ENCODE measurements around the gene MYO7B. TPM values are rescaled to one million over a fixed set of nuclear protein-coding genes. Genes with fewer than 3 reads are reported as not detected.
"Not testable (repeated sequence)": the region's sequence is repeated elsewhere in the genome, so short reads cannot be mapped to it uniquely, and the experiment has no call there.

The MYO7B gene
- total RNA-seq, 1 donor = under 0.01 TPM

DNA sequence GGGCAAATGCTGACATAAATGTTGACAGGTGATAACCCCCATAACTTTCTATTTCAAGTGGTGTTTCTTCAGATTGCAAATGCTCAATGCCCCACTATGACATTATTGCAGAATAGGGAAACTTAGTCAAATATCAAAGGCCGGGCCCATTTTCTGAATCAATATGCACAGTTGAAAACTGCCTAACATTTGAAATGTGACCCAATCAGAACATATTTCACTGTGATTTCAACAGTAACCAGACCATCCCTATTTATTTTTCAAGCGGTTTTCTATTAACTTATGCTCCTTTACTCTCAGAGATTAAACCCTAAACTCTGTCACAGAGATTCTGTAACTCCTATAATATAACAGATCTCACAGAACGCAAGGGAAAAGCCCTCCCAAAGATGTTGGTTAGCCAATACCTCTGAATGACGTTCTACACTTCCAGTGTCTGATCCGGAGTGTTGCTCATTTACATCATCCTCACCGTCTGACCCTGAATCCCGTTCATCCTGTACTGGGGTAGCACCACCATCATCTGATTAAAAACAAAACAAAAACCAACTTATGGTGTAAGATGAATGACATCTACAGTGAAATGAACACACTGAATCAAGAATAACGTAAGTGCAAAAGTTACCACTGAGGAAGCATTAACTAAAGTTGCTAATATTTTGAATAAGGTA is 12.1 kb upstream of the MYO7B start:
- Histone ChIP-seq H3K36me3 (ENCODE audit: insufficient read depth, low read length) (peaks cover 31% of the 10 kb centered on the region), H3K4me2 (ENCODE audit: insufficient read depth, low read length) (no peak overlapping the region), H3K4me3 (ENCODE audit: insufficient read depth, low read length) (no peak overlapping the region), H3K79me2 (ENCODE audit: insufficient read depth, low read length) (peaks cover 75% of the 10 kb centered on the region), H3K9me3 (ENCODE audit: low read depth, low read length) (no peaks in the 10 kb centered on the region), H3K4me1 (ENCODE audit: insufficient read depth, low read length) (peaks cover 15% of the 10 kb centered on the region), H3K27me3 (ENCODE audit: insufficient read depth, low read length) (no peaks in the 10 kb centered on the region), H2AFZ (ENCODE audit: low read length) (no peak overlapping the region), H4K20me1 (ENCODE audit: insufficient read depth, low read length) (peaks cover 5% of the 10 kb centered on the region), H3K27ac (ENCODE audit: low read depth, low read length) (peak overlapping the region; percentile 6)
- no peak for DNase-seq (ENCODE audit: insufficient read length, low spot score, missing footprints)
- TF ChIP-seq, protein P1, sequence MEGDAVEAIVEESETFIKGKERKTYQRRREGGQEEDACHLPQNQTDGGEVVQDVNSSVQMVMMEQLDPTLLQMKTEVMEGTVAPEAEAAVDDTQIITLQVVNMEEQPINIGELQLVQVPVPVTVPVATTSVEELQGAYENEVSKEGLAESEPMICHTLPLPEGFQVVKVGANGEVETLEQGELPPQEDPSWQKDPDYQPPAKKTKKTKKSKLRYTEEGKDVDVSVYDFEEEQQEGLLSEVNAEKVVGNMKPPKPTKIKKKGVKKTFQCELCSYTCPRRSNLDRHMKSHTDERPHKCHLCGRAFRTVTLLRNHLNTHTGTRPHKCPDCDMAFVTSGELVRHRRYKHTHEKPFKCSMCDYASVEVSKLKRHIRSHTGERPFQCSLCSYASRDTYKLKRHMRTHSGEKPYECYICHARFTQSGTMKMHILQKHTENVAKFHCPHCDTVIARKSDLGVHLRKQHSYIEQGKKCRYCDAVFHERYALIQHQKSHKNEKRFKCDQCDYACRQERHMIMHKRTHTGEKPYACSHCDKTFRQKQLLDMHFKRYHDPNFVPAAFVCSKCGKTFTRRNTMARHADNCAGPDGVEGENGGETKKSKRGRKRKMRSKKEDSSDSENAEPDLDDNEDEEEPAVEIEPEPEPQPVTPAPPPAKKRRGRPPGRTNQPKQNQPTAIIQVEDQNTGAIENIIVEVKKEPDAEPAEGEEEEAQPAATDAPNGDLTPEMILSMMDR (IDR thresholded peaks at IDR 0.05; ENCODE audit: extremely low read depth, low read depth, low read length) = no peak

DNA sequence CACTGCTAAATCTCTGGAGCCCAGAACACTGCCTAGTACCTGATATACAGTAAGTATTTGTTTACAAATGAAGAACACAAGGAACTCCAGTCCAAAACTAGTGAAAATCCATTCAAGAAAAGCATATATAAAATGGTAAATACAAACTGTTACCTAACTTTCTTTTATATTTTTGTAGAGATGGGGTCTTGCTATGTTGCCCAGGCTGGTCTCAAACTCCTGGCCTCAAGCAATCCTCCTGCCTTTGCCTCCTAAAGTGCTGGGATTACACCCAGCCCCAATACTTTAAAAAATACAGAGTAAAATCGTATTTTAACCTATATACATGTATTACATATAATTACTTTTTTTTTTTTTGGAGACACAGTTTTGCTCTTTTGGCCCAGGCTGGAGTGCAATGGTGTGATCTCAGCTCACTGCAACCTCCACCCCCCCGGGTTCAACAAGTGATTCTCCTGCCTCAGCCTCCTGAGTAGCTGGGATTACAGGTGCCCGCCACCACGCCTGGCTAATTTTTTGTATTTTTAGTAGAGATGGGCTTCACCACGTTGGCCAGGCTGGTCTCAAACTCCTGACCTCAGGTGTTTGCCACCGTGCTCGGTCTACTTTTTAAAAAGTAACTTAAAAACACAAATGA is 11.2 kb upstream of the MYO7B start:
- Histone ChIP-seq H3K27ac (ENCODE audit: low read depth, low read length) (peak overlapping the region; percentile 6), H3K79me2 (ENCODE audit: insufficient read depth, low read length) (peaks cover 67% of the 10 kb centered on the region), H3K4me2 (ENCODE audit: insufficient read depth, low read length) (peak overlapping the region; percentile 24), H3K36me3 (ENCODE audit: insufficient read depth, low read length) (peaks cover 31% of the 10 kb centered on the region)
- not testable (repeated sequence) for H3K4me3 ChIP-seq (ENCODE audit: insufficient read depth, low read length); H2AFZ ChIP-seq (ENCODE audit: low read length); H3K4me1 ChIP-seq (ENCODE audit: insufficient read depth, low read length); H3K27me3 ChIP-seq (ENCODE audit: insufficient read depth, low read length); H3K9me3 ChIP-seq (ENCODE audit: low read depth, low read length); H4K20me1 ChIP-seq (ENCODE audit: insufficient read depth, low read length); DNase-seq (ENCODE audit: insufficient read length, low spot score, missing footprints)

DNA sequence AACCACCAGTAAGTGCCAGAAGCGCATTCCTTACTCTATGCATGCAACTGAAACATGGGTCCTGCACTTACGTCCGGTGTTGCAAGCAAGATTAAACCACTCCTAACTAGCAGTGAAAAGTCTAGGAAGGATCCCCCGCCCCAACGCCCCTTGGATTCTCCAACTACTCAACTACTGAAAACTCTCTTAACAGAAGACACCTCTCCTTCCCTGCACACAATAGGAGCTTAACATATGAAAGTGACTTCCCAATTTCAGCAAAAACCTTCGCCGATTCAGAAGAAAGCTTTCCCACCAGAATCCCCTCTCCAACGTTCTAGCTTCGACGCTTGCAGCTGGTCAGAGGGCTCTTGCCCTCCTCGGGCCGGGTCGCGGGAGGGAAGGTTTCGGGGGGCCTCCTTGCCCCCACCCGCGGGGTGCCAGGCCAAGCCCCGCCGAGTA is 9.8 kb upstream of the MYO7B start:
- H3K27ac ChIP-seq (ENCODE audit: low read depth, low read length) = peak overlapping the region; percentile 99
- no peak for DNase-seq (ENCODE audit: insufficient read length, low spot score, missing footprints)
- TF ChIP-seq, protein P1 (IDR thresholded peaks at IDR 0.05; ENCODE audit: extremely low read depth, low read depth, low read length) = no peak
- H2AFZ ChIP-seq (ENCODE audit: low read length) = no peak overlapping the region
- H3K4me1 ChIP-seq (ENCODE audit: insufficient read depth, low read length) = peaks cover 9% of the 10 kb centered on the region
- peak overlapping the region; percentile 85 for H3K4me2 ChIP-seq (ENCODE audit: insufficient read depth, low read length)
- H3K27me3 ChIP-seq (ENCODE audit: insufficient read depth, low read length) = no peaks in the 10 kb centered on the region
- H3K4me3 ChIP-seq (ENCODE audit: insufficient read depth, low read length) = peak overlapping the region; percentile 92
- no peaks in the 10 kb centered on the region for H3K9me3 ChIP-seq (ENCODE audit: low read depth, low read length)
- H3K36me3 ChIP-seq (ENCODE audit: insufficient read depth, low read length) = peaks cover 20% of the 10 kb centered on the region
- H3K79me2 ChIP-seq (ENCODE audit: insufficient read depth, low read length) = peaks cover 55% of the 10 kb centered on the region
- peaks cover 5% of the 10 kb centered on the region for H4K20me1 ChIP-seq (ENCODE audit: insufficient read depth, low read length)

DNA sequence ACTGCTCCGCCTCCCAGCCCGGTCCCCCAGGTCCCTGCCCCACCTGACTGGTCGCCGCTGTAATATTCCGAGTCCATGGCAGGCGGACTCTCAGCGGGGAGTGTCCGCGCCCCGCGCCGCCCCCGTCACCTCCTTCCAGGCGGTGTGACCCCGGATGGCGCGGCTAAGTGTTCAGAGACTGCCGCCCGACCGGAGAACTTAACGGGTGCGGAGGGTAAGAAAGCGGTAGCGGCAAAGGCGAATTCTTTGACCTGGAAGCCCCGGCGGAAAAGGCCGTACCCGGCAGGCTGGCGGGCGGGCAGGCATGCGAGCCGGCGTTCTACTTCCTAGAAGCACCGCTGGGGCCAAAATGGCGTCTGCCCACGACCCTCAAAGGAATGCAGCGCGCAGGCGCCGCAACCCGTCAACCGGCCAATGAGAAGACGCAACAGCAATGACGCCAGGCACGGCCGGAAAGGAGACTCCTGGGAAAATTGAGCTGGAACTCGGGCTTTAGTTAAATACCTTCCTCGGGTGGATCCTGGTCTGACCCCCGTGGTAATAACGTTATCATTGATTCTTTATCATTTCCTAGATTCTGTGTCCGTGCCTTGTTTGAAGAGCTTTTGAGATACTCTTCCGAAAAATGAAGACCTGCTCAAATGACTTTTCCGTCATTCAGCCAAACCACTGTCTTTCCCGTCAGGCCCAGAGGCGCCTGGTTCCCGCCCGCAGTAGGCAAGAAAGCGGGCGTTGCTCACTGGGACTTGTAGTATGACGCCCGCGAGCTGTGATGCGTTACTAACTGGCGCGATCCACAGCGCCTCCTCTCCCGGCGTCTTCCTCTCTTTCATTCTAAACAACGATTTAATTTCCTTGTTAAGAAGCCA is 9.1 kb upstream of the MYO7B start, which contains the start of gene IWS1:
TSS of gene IWS1 (minus strand) at position 358 of the 869 bp plus-strand sequence. CDS start at position 77, 281 bp downstream.
- peak within 1 kb of the TSS; percentile 92 for H3K4me3 ChIP-seq (ENCODE audit: insufficient read depth, low read length)
- peak within 1 kb of the TSS; percentile 99 for H3K27ac ChIP-seq (ENCODE audit: low read depth, low read length)
- peaks cover 9% of the 10 kb centered on the region for H3K4me1 ChIP-seq (ENCODE audit: insufficient read depth, low read length)
- H2AFZ ChIP-seq (ENCODE audit: low read length) = peak within 1 kb of the TSS; percentile 79
- TF ChIP-seq, protein P1 (IDR thresholded peaks at IDR 0.05; ENCODE audit: extremely low read depth, low read depth, low read length) = peak; percentile 16
- H4K20me1 ChIP-seq (ENCODE audit: insufficient read depth, low read length) = peaks cover 5% of the 10 kb centered on the region
- peak; percentile 97 for DNase-seq (ENCODE audit: insufficient read length, low spot score, missing footprints)
- H3K36me3 ChIP-seq (ENCODE audit: insufficient read depth, low read length) = peaks cover 20% of the 10 kb centered on the region
- no peaks in the 10 kb centered on the region for H3K27me3 ChIP-seq (ENCODE audit: insufficient read depth, low read length)
- H3K79me2 ChIP-seq (ENCODE audit: insufficient read depth, low read length) = peaks cover 48% of the 10 kb centered on the region
- no peaks in the 10 kb centered on the region for H3K9me3 ChIP-seq (ENCODE audit: low read depth, low read length)
- H3K4me2 ChIP-seq (ENCODE audit: insufficient read depth, low read length) = peak within 1 kb of the TSS; percentile 85
